GM19193 (cell line): ENCODE data around the gene HOXA5.

Experiments used
- POLR2A ChIP-seq: IDR thresholded peaks from 4 replicates; pipeline ENCODE4 v1.6.1; 2011; ENCODE audit not compliant: insufficient read depth, insufficient read length; ENCODE audit errors: extremely low read depth

Gene HOXA5

DNA sequence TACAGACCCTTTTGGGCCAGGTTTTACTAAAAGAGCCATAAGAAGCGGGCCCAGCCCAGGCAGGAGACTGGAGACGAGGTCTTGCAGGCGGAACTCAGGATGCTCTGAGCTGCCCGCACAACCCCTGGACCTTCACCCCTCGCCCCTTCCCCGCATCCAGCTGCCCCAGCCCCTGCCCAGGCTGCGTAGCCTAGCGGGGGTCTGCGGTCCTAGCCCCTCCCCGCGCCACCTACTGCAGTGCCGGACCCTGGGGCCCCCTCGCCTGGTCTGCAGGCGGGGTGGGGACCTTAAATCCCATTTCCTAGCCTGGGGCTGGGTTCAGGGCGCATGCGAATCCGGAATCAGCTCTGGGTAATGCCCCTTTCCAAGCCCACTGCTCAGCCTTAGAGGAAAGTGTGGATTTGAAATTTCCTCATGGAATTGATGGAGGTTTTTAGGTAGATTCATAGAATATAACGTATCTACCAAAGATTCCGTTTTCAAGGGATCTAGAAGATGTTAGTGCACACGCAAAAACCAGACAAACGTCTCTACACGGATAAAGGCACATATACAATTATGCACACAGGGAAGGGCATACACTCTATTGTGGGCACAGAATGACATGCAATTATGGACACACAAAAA lies 9.4 kb upstream of the HOXA5 start:
- no peak for TF ChIP-seq POLR2A

DNA sequence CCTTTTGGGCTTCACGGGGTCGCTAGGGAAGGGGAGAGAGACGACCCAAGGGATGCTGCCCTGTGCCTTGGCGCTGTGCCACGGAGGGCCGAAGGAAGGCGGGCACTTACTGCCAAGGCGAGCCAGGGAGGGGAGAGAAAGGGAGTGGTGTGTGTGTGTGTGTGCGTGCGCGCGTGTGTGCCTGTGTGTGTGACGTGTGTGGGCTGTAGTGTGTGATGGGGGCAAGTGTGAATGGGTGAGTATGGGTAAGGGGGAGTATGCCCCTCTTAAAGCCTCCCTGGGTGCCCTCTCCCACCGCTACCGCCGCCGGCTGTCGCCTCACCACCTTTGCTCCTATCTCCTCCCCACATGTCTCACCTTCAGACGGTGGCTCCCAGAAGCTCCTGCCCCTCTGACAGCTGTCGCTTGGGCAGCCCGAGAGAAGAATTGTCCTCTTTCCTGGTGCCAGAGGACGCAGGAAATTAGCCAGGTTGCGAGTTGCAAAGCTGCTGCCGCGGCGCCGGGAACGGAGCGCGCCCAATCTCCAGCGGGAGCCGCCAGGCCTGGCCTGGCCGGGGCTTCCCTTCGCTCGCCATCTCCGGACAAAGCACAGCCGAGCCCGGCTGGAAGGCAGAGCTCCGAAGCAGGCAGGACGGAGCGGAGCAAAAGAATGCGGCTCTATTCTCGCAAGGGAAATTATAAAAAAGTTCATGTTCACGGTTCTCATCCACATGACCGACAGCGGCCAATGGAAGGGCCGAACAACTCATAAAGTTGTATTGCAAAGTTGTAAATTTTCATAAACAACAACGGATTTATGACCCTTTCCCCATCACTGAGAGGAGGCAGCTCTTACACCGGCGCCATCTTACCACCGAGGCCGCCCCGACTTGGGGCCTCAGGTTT lies 8.7 kb upstream of the HOXA5 start, which contains the start of gene HOXA3:
HOXA3 (minus strand) TSS at position 653 of the 885 bp plus-strand sequence. CDS start 41,943 bp downstream, outside the sequence.
- TF ChIP-seq POLR2A = no peak

DNA sequence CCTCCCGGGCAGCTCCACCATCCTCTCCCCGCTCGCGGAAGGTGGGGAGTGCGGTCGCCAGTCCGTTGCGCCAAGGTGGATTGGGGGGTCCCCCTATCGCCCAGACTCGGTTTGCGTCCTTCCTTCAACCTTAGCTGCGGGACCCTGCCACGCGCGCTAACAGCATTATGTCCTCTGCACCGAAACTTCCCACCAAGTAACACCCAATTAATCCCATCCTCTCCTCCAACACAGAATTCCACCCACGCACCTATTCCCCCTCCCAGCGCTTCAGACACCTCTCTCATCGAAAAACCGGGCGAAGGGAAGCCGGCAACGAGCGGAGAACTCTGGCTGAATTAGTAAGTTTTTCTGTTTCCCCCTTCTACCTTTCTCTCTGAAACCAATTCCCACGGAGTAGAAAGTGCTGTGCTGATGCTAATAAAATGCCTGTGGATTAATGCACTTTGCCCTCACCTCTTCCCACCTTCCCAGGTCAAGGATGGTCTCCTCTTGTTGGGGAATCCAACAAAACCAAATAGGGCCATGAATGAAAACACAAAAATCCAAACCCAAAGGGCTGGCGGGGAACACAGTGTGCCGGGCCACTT lies 8.0 kb upstream of the HOXA5 start:
- no peak for TF ChIP-seq POLR2A

DNA sequence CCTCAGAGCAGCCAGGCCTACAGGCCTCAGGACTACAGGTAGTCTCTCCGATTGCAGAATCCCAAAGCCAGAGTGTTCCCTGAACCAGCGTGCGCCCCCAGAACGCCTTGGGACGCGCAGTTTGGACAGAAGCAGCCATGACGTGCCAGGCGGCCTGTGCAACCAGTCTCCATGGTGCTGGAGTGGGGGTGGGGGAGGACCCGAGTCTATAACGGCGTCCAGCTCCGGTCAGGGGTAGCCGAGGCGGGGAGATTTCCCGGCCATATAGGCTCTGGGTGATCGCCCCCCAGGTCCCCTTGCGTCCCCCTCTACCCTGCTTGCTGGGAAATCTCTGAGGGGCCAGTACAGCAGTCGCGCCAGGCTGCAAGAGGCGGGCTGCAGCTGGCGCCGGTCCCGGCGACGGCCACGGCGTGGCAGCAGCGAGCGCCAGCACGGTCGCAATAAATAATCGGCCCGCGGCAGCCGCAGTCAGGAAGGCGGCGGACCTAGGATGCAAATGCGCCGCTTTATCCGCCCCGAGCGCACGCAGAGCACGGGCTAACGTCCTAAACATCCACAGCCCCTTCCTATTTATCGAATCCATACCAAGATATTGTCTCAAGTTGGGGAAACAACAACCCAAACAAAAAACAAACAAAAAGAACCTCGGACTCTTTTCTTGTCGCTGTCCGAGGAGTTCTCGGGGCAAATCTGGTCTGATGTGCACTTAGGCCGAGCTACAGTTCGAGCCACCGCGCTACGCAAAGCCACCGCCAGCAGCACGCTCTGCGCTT lies 7.3 kb upstream of the HOXA5 start:
- TF ChIP-seq POLR2A = no peak

DNA sequence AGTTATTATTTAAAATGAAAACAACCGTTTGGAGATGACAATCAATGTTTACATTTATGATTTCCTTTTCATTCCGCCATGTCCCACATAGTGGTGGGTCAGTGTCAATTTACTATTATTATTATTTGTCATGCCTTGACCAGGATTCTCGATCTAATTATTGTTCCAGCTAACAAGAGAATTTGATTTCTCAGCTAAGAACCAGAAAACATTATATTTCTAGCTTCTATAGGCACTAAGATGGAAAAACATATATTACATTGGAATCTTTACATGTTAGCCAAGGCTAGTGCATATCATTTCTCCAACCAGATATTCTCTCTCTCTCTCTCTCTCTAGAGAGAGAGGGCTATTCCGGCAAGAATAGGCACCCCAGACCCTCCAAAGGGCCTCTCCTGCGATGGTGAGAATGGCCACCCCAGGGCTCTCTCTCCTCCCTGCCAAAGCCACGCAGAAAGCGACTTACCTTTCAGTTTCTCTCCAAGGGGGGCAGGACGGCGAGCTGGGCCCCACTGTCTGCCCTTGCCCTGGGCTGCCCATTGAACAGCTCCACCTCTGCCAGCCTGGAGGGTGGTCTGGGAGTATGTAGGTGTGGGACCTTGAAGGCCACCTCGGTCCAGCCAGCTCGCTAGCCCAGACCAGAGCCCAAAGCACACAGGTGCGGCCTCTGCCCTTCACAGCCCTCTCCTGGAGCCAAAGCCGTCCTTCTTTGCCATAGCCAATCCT lies 6.5 kb upstream of the HOXA5 start:
- no peak for TF ChIP-seq POLR2A

DNA sequence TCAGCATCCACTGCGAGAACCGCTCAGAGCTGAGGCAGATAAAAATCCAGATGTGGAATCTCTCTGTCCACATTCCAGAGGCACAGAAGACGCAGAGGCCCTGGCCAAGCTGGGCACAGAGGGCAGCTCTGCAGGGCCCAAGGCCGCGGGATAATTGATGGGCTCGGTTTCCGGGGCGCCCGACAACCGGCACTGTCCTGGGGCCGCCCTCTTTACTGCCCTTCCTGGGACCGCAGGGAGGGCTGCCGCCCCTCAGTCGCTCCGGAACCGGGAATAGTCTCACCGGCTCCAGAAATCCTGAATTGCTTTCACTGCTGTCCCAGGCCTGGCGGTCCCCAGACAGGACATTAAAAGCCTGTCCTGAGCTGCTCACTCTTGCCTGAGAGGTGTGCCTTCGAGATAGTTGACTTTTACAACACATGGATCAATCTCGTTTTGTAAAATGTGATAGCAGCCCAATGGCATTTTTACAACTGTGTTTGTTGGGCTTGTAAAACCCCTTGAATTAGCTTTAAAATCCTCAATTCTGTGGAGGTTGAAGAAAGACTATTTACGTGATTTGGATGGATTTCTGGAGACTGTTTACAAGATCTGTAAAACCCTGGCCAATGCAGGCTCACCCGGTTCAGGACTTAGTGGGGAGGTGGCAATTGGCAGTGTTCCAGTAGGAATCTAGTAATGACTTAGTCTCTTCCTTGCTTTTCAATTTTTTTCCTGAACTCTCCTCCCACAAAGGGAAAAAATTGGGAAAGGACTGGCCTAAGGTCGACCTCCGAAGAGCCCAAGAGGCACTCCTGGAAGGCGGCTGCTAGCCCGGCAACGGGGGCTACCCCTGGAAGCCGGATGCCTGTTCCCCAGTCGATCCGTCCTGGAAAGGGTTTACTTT lies 5.5 kb upstream of the HOXA5 start:
- no peak for TF ChIP-seq POLR2A

DNA sequence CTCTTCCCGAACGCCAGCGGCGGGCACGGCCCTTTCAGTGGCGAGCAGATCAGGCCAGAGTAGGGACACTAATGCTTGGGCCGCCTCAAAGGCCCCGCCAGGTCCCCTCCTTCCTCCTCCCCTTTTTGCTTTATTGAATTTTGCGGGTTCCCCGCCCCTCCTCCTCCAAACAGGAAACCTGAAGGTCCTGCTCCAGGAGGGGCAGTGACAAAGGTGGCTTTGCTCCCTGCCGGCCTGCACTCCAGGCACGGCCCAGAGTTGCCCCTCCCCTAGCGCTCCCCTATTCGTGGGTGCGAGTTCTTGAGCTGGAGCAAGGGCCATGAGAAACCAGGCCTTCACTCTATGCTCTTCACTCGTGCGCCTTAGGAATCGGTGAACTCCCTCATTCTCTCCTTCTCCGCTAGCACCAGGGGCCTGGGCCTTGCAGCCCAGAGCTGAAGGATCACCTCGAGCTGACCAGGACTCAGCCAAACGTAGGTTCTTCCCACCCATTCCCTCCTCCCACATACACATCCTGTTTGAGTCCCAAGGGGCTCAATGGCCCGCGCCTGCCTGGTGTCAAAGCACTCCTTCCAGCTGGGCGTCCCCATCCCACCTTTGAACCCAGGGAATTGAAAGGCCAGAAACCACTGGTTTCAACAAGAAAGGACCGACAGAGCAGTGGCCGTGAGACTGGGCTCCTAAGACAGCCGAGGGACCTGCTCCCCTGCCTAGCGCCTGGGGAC lies 4.7 kb upstream of the HOXA5 start:
- no peak for TF ChIP-seq POLR2A

DNA sequence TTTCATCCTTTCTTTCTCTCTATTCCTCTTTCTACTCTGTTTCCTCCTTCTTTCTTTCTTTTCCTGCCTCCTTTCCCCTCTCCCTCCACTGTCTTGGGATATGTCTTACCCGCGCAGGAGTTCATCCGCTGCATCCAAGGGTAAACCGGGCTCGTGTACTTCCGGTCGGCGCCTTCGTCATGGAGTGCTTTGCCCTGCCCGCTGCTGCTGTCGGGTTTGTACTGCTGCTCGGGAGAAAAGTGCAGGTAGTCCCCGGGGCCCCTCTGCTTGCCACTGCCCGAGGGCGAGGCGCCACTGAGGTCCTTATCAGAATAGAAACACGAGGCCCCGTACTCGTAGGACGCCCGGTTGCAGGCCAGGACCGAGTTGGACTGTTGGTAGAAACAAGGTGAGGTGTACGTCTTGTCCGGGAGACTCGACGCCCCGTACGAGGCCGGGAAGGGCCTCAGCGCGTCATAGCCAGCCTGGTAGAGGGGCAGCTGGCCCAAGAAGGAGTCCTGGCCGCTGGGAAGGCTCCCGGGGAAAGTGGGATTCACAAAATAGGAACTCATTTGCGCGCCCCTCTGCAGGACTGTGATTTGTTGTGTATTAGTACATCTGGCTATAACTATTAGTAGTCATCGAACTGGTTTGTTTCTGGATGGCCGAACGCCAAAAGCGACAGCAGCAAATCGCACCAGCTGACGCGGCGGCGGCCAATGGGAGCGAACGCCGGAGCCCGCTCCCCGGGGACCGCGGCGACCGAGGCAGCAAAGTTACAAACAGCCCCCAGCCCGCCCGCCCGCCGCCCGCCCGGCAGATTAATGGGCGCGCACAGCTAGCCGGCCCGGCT lies 3.9 kb upstream of the HOXA5 start, which contains the start of gene HOXA6:
HOXA6 (minus strand) TSS at position 576 of the 832 bp plus-strand sequence; CDS start at position 551, 25 bp downstream.
- no peak for TF ChIP-seq POLR2A

DNA sequence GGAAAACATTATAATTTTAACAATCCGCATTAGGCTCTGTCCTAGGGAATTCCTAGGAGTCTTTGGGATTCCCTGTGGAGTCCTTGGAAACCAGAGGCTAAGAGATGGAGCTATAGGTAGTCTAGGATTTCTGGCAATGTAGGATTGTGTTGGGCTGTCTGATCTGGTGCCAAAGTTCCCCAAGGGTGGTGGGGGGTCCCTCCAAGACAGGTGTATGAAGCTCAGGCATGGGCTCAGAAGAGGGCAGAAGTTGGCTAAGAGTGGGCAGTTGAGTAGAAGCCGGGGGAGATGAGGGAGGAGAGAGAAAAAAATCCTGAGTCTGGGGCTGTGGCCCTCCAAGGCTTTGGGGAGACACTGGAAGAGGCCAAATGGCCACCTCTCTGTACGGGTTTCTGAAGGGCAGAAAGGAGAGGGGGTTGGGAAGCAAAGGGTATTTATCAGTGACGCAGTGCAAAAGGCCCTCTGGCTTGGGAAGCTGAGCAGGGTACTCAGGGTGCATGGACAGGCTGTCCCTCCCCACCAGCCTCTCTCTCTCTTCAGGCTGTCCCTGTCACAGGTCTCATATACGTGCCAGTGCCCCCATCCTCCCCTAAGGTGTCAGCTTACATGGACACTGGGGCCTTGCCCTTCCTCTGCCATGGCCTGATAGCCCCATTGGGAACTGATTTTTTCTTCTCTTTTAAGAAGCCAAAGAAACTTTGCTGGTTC lies 3.2 kb upstream of the HOXA5 start:
- no peak for TF ChIP-seq POLR2A

DNA sequence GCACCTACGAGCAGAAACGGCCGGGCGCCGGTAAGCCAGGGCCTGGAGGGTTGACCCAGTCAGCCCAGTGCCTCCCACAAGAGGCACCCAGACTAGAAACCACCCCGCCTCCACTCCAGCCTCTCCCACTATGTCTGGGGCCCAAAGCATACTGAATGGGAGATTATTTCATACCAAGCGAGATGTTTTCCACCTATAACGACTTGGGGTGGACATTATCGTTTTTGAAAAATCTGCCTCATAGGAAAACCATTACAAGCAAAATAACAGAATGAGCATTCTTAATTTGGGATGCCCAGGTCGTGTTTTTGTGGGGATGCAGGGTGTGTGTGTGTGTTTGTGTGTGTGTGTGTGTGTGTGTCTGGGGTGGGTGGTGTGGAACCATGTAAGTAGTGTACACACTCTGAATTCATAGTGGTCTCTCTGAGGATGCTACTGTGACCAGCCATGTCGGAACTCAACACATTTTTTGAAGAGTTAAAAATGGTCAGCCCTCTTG lies 2.5 kb upstream of the HOXA5 start:
- no peak for TF ChIP-seq POLR2A
